RWPE1 (cell line): ENCODE data around the gene APBB2.
"Not testable (repeated sequence)": the region's sequence is repeated elsewhere in the genome, so short reads cannot be mapped to it uniquely, and the experiment has no call there.

ENCODE experiments used
- CTCF ChIA-PET: fragments of 350-600 bp; sonication (Branson Sonifier 250); formaldehyde crosslinking; extraction: SDS; loops from one replicate; lab custom pipeline; 2021; lab: Yijun Ruan, JAX
- POLR2A ChIA-PET: fragments of 400-600 bp; formaldehyde crosslinking; extraction: SDS; loops from one replicate; lab custom pipeline; 2020; ENCODE audit warnings: antibody characterized with exemption; ENCODE audit not compliant: low non-redundant PET; lab: Yijun Ruan, JAX
- DNase-seq: peaks from one replicate; pipeline ENCODE4 v3.0.0; 2012; ENCODE audit warnings: low spot score
- H3K27ac ChIP-seq: fragments of 450-650 bp; 2 replicates; pipeline ENCODE4 v1.5.1; 2017
- TF ChIP-seq, protein P1 (sequence below): fragments of 450-650 bp; conservative IDR thresholded peaks from 2 replicates; pipeline ENCODE4 v1.5.1; 2017; ENCODE audit warnings: low read depth, mild to moderate bottlenecking

The APBB2 gene

DNA sequence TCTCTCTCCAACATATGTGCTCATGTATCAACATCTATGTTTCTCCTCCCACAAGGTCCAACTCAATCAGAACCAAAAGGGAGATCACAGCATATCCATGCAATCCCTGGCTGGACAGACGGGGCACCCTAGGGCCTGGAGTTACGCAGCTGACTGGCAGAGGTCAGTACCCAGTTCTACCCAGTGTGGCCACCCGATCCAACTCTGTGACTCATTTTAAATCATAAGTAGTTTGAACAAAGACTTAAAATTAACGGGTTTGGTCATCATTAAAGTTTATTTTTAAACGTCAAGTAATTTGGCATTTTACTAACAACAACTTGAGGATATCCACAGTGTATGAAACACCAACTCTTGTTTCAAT is 59.5 kb downstream of the APBB2 start:
- no peak for DNase-seq
- ChIA-PET POLR2A (no interaction called here), CTCF (no interaction called here)
- H3K27ac ChIP-seq: peak overlapping the region; percentile 55
- TF ChIP-seq, protein P1, sequence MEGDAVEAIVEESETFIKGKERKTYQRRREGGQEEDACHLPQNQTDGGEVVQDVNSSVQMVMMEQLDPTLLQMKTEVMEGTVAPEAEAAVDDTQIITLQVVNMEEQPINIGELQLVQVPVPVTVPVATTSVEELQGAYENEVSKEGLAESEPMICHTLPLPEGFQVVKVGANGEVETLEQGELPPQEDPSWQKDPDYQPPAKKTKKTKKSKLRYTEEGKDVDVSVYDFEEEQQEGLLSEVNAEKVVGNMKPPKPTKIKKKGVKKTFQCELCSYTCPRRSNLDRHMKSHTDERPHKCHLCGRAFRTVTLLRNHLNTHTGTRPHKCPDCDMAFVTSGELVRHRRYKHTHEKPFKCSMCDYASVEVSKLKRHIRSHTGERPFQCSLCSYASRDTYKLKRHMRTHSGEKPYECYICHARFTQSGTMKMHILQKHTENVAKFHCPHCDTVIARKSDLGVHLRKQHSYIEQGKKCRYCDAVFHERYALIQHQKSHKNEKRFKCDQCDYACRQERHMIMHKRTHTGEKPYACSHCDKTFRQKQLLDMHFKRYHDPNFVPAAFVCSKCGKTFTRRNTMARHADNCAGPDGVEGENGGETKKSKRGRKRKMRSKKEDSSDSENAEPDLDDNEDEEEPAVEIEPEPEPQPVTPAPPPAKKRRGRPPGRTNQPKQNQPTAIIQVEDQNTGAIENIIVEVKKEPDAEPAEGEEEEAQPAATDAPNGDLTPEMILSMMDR: no peak

DNA sequence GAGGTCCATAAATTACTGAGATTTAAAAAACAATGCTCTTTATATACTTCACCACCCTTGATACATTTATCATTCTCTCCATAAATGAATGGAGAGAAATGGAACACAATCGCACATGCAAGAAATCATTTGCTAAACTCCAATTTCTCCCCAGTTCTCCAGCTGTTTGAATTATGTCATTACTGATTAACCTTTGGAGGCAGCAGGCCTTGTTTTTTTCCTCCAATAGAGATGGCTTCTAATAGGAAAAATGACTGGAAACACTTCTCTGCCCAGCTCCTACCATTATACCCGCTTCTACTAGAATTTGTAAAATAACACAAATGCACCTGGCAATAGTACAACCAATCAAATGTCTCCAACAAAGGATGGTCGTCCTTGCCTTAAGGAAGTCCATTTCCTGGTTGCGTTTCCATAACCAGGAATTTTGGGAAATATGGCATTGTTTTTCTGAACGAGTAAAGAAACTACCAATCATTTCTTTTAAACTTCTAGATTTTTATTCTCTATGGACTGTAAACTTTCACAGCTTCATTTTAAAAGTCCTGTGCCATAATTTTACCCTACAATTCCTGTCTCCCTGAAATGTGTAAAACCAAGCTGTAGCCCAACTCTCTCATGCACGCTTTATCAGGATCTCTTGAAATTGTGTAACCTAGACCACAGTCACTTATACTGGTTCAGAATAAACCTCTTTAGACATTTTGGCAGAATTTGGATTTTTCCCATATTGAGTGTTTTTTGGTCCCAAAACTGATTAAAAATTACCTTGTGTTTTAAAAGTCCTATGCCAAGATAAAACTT is 60.1 kb downstream of the APBB2 start:
- TF ChIP-seq, protein P1: no peak
- peak overlapping the region; percentile 55 for H3K27ac ChIP-seq
- ChIA-PET POLR2A (no interaction called here), CTCF (interaction anchor here (1.0 kb wide), 1 partner anchor 8 kb away, joined by 3 read pairs; no protein-coding TSS in a partner anchor)
- DNase-seq: no peak

DNA sequence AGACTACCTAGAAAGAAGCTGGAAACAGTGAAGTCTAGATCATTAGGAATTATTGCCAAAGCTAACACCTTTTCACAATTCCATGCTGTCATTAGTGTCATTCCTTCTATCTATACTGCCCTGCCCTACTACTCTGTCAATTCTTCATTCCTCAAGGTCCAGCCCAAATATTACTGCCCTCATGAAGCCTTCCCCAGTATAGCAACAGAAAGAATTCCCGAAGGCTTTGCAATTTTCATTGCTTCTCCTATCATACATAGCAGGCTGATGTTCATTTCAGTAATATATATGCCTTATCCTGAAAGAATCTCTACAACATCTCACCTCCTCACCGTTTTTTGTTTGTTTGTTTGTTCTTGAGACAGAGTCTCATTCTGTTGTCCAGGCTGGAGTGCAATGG is 63.9 kb downstream of the APBB2 start:
- CTCF ChIA-PET: interaction anchor here (0.6 kb wide), 2 partner anchors 194 to 269 kb away, joined by 3 to 6 read pairs; no protein-coding TSS in a partner anchor
- POLR2A ChIA-PET: no interaction called here
- peak overlapping the region; percentile 53 for H3K27ac ChIP-seq
- DNase-seq: no peak
- TF ChIP-seq, protein P1: no peak

DNA sequence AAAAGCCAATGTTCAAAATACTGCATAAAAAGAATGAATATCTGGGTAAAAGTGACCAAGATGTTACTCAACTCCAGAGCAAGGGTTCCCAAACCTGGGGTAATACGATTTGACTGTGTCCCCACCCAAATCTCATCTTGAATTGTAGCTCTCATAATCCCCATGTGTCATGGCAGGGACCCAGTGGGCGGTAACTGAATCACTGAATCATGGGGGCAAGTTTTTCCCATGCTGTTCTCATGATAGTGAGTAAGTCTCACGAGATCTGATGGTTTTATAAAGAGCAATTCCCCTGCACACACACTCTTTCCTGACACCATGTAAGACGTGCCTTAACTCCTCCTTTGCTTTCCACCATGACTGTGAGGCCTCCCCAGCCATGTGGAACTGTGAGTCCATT is 64.8 kb downstream of the APBB2 start:
- DNase-seq, CTCF ChIA-PET, H3K27ac ChIP-seq, POLR2A ChIA-PET: not testable (repeated sequence)

DNA sequence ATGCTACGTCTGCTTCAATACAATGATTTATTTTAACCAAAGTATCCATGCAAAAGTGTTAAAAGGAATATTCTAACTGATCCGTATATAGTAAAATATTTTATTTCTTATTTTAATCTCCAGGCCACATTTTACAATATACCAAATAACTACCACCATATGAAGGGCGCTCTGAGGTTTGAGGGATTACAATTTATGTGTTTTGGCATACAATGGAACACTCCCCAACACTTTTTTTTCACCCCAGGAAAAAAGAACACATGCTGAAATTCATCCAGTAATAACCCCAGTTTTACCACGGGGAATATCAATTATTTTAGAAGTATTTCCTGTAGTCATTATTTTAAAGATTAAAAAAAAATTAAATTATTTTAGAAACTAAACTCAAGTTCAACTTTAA is 65.4 kb downstream of the APBB2 start:
- no peak overlapping the region for H3K27ac ChIP-seq
- DNase-seq: no peak
- ChIA-PET POLR2A (no interaction called here), CTCF (no interaction called here)
- TF ChIP-seq, protein P1: no peak

DNA sequence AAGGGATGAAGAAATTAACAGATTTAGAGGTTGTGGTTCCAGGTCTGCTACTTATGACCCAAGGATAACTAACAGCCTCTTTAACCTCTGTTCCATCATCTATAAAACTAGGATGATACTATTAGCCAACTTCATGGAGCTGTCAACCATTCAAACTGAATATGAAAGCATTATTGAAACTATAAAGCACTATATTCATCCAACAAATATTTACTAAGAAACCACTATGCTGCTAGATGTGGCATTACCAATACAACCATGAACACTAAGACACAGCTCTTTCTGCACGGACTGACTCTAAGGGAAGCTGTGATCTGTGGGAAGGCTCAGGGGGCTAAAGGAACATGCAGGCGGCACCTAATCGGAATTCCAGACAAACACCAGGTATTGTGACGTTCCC is 66.0 kb downstream of the APBB2 start:
- no peak overlapping the region for H3K27ac ChIP-seq
- CTCF ChIA-PET: no interaction called here
- TF ChIP-seq, protein P1: no peak
- no peak for DNase-seq
- POLR2A ChIA-PET: no interaction called here

DNA sequence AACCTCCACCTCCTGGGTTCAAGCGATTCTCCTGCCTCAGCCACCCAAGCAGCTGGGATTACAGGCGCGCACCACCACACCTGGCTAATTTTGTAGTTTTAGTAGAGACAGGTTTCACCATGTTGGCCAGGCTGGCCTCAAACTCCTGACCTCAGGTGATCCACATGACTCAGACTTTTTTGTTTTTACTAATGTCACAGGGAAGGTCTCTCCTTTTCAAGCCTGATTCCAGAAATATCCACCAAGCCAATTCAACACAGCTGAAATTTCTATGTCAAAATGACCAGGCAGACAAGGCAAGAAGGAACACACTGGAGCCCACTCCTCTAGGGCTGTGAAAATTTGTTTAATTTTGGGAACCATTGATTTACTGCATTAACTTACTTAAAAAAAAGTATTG is 66.8 kb downstream of the APBB2 start:
- CTCF ChIA-PET: interaction anchor here (0.9 kb wide), 1 partner anchor 250 kb away, joined by 4 read pairs; no protein-coding TSS in a partner anchor
- POLR2A ChIA-PET, DNase-seq: not testable (repeated sequence)
- peak overlapping the region; percentile 91 for H3K27ac ChIP-seq
